Uterine smooth muscle cell (primary cell): ENCODE data around the gene GHRHR. TPM values are rescaled to one million over a fixed set of nuclear protein-coding genes. Genes with fewer than 3 reads are reported as not detected.

Experiments
- total RNA-seq: library from RNA; depleted of rRNA; stranded (reverse); fragments of >200 nt; gene quantifications from 2 replicates; pipeline ENCODE4 v1.2.3, GENCODE V29; 2014

Gene GHRHR
- total RNA-seq = not detected in 2 replicates

GRCh38 chr7:30963842-30964241 lies at the start of gene GHRHR:
Gene GHRHR (plus strand): TSS chr7:30963953. CDS start chr7:30964069, 116 bp downstream.

Other genes with a start within 250 kb of the GHRHR start
- 0.11 and 1.2 TPM in 2 replicates for gene INMT, start 211.8 kb upstream of the GHRHR start, total RNA-seq
- gene MINDY4, start 192.5 kb upstream of the GHRHR start, total RNA-seq = 6.7 and 8.9 TPM in 2 replicates
- 0.50 and 0.66 TPM in 2 replicates for gene AQP1, start 52.1 kb upstream of the GHRHR start, total RNA-seq
- not detected in 2 replicates for gene ADCYAP1R1, start 88.4 kb downstream of the GHRHR start, total RNA-seq